Brain microvascular endothelial cell (primary cell): ENCODE measurements around the gene CLBA1.
A peak's percentile ranks its signal among the peaks of the same experiment; 100 is the strongest.
"Not testable (repeated sequence)": the region's sequence is repeated elsewhere in the genome, so short reads cannot be mapped to it uniquely, and the experiment has no call there.

Experiments used
- DNase-seq: peaks from one replicate; pipeline ENCODE4 v3.0.0-alpha.2; 2020
- H3K27ac ChIP-seq: fragments of 250-450 bp; sonication (Bioruptor Pico); 2 replicates; pipeline ENCODE4 v1.5.1; 2020; ENCODE audit warnings: mild to moderate bottlenecking, moderate library complexity
- H3K27me3 ChIP-seq: fragments of 250-450 bp; sonication (Bioruptor Pico); replicated peaks from 2 replicates; pipeline ENCODE4 v1.5.1; 2020; ENCODE audit warnings: mild to moderate bottlenecking
- H3K36me3 ChIP-seq: fragments of 250-450 bp; sonication (Bioruptor Pico); replicated peaks from 2 replicates; pipeline ENCODE4 v1.5.1; 2020; ENCODE audit warnings: mild to moderate bottlenecking
- H3K4me3 ChIP-seq: 2 replicates; pipeline ENCODE4 v1.5.1; 2011; ENCODE audit warnings: low read depth, mild to moderate bottlenecking, control low read depth, low read length, moderate library complexity
- CTCF ChIP-seq: IDR thresholded peaks from 2 replicates; pipeline ENCODE4 v1.5.1; 2011; ENCODE audit warnings: low read depth, mild to moderate bottlenecking, moderate library complexity, low read length, control low read depth, inconsistent platforms; ENCODE audit errors: missing control alignments
- in situ Hi-C: cut with HindIII; loops from 2 replicates; pipeline ENCODE4 v1.10.0; 2017; ENCODE audit warnings: low sequenced_read_pairs, low pct_ligation_motif_present

The CLBA1 gene

GRCh38 chr14:105023791-105024480 lies 38.3 kb downstream of the CLBA1 start:
- peak; percentile 26 for DNase-seq
- H3K27ac ChIP-seq: peak overlapping the region; percentile 98
- in situ Hi-C loops: no loop called here
- no peak for TF ChIP-seq CTCF
- no peak overlapping the region for H3K4me3 ChIP-seq
- H3K27me3 ChIP-seq: no peaks in the 10 kb centered on the region
- H3K36me3 ChIP-seq: no peaks in the 10 kb centered on the region

- in situ Hi-C loops: no loop called here
- H3K36me3 ChIP-seq: no peaks in the 10 kb centered on the region
- no peaks in the 10 kb centered on the region for H3K27me3 ChIP-seq
- DNase-seq: no peak
- no peak overlapping the region for H3K4me3 ChIP-seq
- TF ChIP-seq CTCF: no peak
- peak overlapping the region; percentile 98 for H3K27ac ChIP-seq
Measured at GRCh38 chr14:105025429-105025828, 39.8 kb downstream of the CLBA1 start.

- H3K27ac ChIP-seq: peak overlapping the region; percentile 98
Measured at GRCh38 chr14:105026033-105026785, 40.6 kb downstream of the CLBA1 start.

GRCh38 chr14:105026802-105027563 lies 41.4 kb downstream of the CLBA1 start:
- peak overlapping the region; percentile 98 for H3K27ac ChIP-seq
- TF ChIP-seq CTCF: no peak

More at GRCh38 chr14:105026033-105026785, 40.6 kb downstream of the CLBA1 start:
- peak; percentile 77 for DNase-seq
- Histone ChIP-seq H3K36me3 (no peaks in the 10 kb centered on the region), H3K4me3 (no peak overlapping the region), H3K27me3 (no peaks in the 10 kb centered on the region)
- no peak for TF ChIP-seq CTCF
- in situ Hi-C loops: no loop called here

GRCh38 chr14:105027718-105028117 lies 42.1 kb downstream of the CLBA1 start:
- DNase-seq, H3K36me3 ChIP-seq: not testable (repeated sequence)

More at GRCh38 chr14:105026802-105027563, 41.4 kb downstream of the CLBA1 start:
- H3K36me3 ChIP-seq: no peaks in the 10 kb centered on the region
- H3K27me3 ChIP-seq: no peaks in the 10 kb centered on the region
- DNase-seq: peak; percentile 58
- in situ Hi-C loops: no loop called here
- H3K4me3 ChIP-seq: no peak overlapping the region

More at GRCh38 chr14:105027718-105028117, 42.1 kb downstream of the CLBA1 start:
- in situ Hi-C loops, H3K27me3 ChIP-seq, H3K4me3 ChIP-seq: not testable (repeated sequence)
- peak overlapping the region; percentile 98 for H3K27ac ChIP-seq
